WTC11 (cell line): ENCODE results near the gene PZP. TPM values are rescaled to one million over a fixed set of nuclear protein-coding genes. Genes with fewer than 3 reads are reported as not detected.

Experiments used
- ATAC-seq: fragments of 200-7000 bp; cut with Tn5 transposase; 2 replicates; pipeline ENCODE4 v1.10.0; 2021; ENCODE audit warnings: mild to moderate bottlenecking, moderate library complexity
- CTCF ChIA-PET: fragments of 300-600 bp; sonication (Branson Sonifier 250); formaldehyde crosslinking; loops from one replicate; lab custom pipeline; 2021; ENCODE audit warnings: antibody characterized with exemption; lab: Charles Lee
- POLR2A ChIA-PET: fragments of 350-600 bp; sonication (Branson Sonifier 250); formaldehyde crosslinking; loops from one replicate; lab custom pipeline; 2021; ENCODE audit warnings: antibody characterized with exemption; lab: Charles Lee
- DNase-seq: peaks from one replicate; pipeline ENCODE4 v3.0.0; 2021; ENCODE audit warnings: low spot score
- H3K27ac Mint-ChIP-seq: 2 replicates; pipeline ENCODE4 v1.8.0; 2021; ENCODE audit warnings: mixed read lengths
- H3K27me3 Mint-ChIP-seq: 2 replicates; pipeline ENCODE4 v1.8.0; 2021; ENCODE audit warnings: low read depth, mild to moderate bottlenecking, moderate library complexity, mixed read lengths
- H3K36me3 Mint-ChIP-seq: 2 replicates; pipeline ENCODE4 v1.8.0; 2021; ENCODE audit warnings: mixed read lengths
- H3K4me1 Mint-ChIP-seq: 2 replicates; pipeline ENCODE4 v1.8.0; 2022; ENCODE audit warnings: mixed read lengths
- H3K4me3 Mint-ChIP-seq: 2 replicates; pipeline ENCODE4 v1.8.0; 2021; ENCODE audit warnings: mild to moderate bottlenecking, moderate library complexity, mixed read lengths
- H3K9me3 Mint-ChIP-seq: 2 replicates; pipeline ENCODE4 v1.8.0; 2021; ENCODE audit warnings: mixed read lengths
- CBFB ChIP-seq: sonication (generic); formaldehyde crosslinking; IDR thresholded peaks from 2 replicates; pipeline ENCODE4 v1.8.1; 2022; ENCODE audit warnings: mild to moderate bottlenecking, low read depth, missing genetic modification reagents
- ELF4 ChIP-seq: sonication (generic); formaldehyde crosslinking; IDR thresholded peaks from 2 replicates; pipeline ENCODE4 v1.8.1; 2022; ENCODE audit warnings: low read depth, mild to moderate bottlenecking, moderate library complexity, missing genetic modification reagents
- ERG ChIP-seq: fragments of 250-450 bp; sonication (Bioruptor Pico); IDR thresholded peaks from 2 replicates; pipeline ENCODE4 v1.8.0; 2021; ENCODE audit warnings: mild to moderate bottlenecking
- FOXP1 ChIP-seq: sonication (generic); formaldehyde crosslinking; IDR thresholded peaks from 2 replicates; pipeline ENCODE4 v1.8.0; 2022; ENCODE audit warnings: missing genetic modification reagents, mild to moderate bottlenecking, moderate library complexity, borderline replicate concordance
- JAZF1 ChIP-seq: fragments of 250-450 bp; sonication (Bioruptor Pico); IDR thresholded peaks from 2 replicates; pipeline ENCODE4 v1.9.0; 2021; ENCODE audit warnings: moderate library complexity, mild to moderate bottlenecking, inconsistent platforms
- KAT7 ChIP-seq: sonication (generic); formaldehyde crosslinking; IDR thresholded peaks from 2 replicates; pipeline ENCODE4 v1.8.1; 2023; ENCODE audit warnings: missing genetic modification reagents, mild to moderate bottlenecking, borderline replicate concordance
- MYBL2 ChIP-seq: sonication (generic); formaldehyde crosslinking; IDR thresholded peaks from 2 replicates; pipeline ENCODE4 v1.8.1; 2023; ENCODE audit warnings: mild to moderate bottlenecking, moderate library complexity, missing genetic modification reagents
- PRDM15 ChIP-seq: sonication (generic); formaldehyde crosslinking; IDR thresholded peaks from 2 replicates; pipeline ENCODE4 v1.8.0; 2022; ENCODE audit warnings: missing genetic modification reagents
- RELA ChIP-seq: sonication (generic); formaldehyde crosslinking; IDR thresholded peaks from 2 replicates; pipeline ENCODE4 v1.8.1; 2022; ENCODE audit warnings: missing genetic modification reagents, mild to moderate bottlenecking, borderline replicate concordance
- SMAD4 ChIP-seq: sonication (generic); formaldehyde crosslinking; IDR thresholded peaks from 2 replicates; pipeline ENCODE4 v1.8.0; 2022; ENCODE audit warnings: mild to moderate bottlenecking, missing genetic modification reagents
- ZNF219 ChIP-seq: sonication (generic); formaldehyde crosslinking; IDR thresholded peaks from 2 replicates; pipeline ENCODE4 v1.8.0; 2023; ENCODE audit warnings: missing genetic modification reagents, mild to moderate bottlenecking, borderline replicate concordance
- ZNF396 ChIP-seq: fragments of 250-450 bp; sonication (Bioruptor Pico); IDR thresholded peaks from 2 replicates; pipeline ENCODE4 v1.8.0; 2021; ENCODE audit warnings: mild to moderate bottlenecking, moderate library complexity, borderline replicate concordance
- total RNA-seq: library from RNA; stranded (reverse); gene quantifications from 3 replicates; pipeline ENCODE4 v1.2.3, GENCODE V29; 2021
- TF ChIP-seq, protein P1 (sequence below): fragments of 250-450 bp; sonication (Bioruptor Pico); IDR thresholded peaks from 2 replicates; pipeline ENCODE4 v1.9.0; 2021; ENCODE audit warnings: moderate library complexity, mild to moderate bottlenecking, inconsistent platforms, borderline replicate concordance
- TF ChIP-seq, protein P2 (sequence below): sonication (generic); formaldehyde crosslinking; IDR thresholded peaks from 2 replicates; pipeline ENCODE4 v1.8.1; 2023; ENCODE audit warnings: mild to moderate bottlenecking, missing genetic modification reagents
- TF ChIP-seq, protein P3 (sequence below): sonication (generic); formaldehyde crosslinking; conservative IDR thresholded peaks from 2 replicates; pipeline ENCODE4 v1.8.1; 2022; ENCODE audit warnings: mild to moderate bottlenecking, missing genetic modification reagents
- TF ChIP-seq, protein P4 (sequence below): sonication (generic); formaldehyde crosslinking; IDR thresholded peaks from 2 replicates; pipeline ENCODE4 v1.8.0; 2023; ENCODE audit warnings: mild to moderate bottlenecking, missing genetic modification reagents
- TF ChIP-seq, protein P5 (sequence below): sonication (generic); formaldehyde crosslinking; IDR thresholded peaks from 2 replicates; pipeline ENCODE4 v1.8.1; 2022; ENCODE audit warnings: low read depth, missing genetic modification reagents, borderline replicate concordance

The PZP gene
- total RNA-seq, 1 experiment from 2014 or later, result 0.15 TPM

GRCh38 chr12:9256758-9257405 lies 48.7 kb upstream of the PZP start:
- peaks cover 18% of the 10 kb centered on the region for H3K9me3 Mint-ChIP-seq
- TF ChIP-seq, protein P1, sequence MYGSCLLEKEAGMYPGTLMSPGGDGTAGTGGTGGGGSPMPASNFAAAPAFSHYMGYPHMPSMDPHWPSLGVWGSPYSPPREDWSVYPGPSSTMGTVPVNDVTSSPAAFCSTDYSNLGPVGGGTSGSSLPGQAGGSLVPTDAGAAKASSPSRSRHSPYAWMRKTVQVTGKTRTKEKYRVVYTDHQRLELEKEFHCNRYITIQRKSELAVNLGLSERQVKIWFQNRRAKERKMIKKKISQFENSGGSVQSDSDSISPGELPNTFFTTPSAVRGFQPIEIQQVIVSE, result no peak
- TF ChIP-seq ZNF396 (CRISPR knock-in tag) (no peak), RELA (CRISPR knock-in tag) (no peak), SMAD4 (no peak), MYBL2 (CRISPR knock-in tag) (no peak), PRDM15 (no peak), ZNF219 (no peak)
- TF ChIP-seq, protein P2, sequence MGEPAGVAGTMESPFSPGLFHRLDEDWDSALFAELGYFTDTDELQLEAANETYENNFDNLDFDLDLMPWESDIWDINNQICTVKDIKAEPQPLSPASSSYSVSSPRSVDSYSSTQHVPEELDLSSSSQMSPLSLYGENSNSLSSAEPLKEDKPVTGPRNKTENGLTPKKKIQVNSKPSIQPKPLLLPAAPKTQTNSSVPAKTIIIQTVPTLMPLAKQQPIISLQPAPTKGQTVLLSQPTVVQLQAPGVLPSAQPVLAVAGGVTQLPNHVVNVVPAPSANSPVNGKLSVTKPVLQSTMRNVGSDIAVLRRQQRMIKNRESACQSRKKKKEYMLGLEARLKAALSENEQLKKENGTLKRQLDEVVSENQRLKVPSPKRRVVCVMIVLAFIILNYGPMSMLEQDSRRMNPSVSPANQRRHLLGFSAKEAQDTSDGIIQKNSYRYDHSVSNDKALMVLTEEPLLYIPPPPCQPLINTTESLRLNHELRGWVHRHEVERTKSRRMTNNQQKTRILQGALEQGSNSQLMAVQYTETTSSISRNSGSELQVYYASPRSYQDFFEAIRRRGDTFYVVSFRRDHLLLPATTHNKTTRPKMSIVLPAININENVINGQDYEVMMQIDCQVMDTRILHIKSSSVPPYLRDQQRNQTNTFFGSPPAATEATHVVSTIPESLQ (CRISPR knock-in tag), result no peak
- TF ChIP-seq, protein P3, sequence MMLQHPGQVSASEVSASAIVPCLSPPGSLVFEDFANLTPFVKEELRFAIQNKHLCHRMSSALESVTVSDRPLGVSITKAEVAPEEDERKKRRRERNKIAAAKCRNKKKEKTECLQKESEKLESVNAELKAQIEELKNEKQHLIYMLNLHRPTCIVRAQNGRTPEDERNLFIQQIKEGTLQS (CRISPR knock-in tag), result no peak
- TF ChIP-seq, protein P4, sequence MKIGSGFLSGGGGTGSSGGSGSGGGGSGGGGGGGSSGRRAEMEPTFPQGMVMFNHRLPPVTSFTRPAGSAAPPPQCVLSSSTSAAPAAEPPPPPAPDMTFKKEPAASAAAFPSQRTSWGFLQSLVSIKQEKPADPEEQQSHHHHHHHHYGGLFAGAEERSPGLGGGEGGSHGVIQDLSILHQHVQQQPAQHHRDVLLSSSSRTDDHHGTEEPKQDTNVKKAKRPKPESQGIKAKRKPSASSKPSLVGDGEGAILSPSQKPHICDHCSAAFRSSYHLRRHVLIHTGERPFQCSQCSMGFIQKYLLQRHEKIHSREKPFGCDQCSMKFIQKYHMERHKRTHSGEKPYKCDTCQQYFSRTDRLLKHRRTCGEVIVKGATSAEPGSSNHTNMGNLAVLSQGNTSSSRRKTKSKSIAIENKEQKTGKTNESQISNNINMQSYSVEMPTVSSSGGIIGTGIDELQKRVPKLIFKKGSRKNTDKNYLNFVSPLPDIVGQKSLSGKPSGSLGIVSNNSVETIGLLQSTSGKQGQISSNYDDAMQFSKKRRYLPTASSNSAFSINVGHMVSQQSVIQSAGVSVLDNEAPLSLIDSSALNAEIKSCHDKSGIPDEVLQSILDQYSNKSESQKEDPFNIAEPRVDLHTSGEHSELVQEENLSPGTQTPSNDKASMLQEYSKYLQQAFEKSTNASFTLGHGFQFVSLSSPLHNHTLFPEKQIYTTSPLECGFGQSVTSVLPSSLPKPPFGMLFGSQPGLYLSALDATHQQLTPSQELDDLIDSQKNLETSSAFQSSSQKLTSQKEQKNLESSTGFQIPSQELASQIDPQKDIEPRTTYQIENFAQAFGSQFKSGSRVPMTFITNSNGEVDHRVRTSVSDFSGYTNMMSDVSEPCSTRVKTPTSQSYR, result no peak
- TF ChIP-seq, all 79 proteins: peak for 0
- H3K4me3 Mint-ChIP-seq, result no peak overlapping the region
- ChIA-PET POLR2A (no interaction called here), CTCF (interaction anchor here (1.5 kb wide), 1 partner anchor 121 kb away, joined by 4 read pairs; no protein-coding TSS in a partner anchor)
- no peaks in the 10 kb centered on the region; the same call in 1 of the 2 replicates for H3K27me3 Mint-ChIP-seq
- ATAC-seq (no peak), DNase-seq (no peak)
- peaks cover 23% of the 10 kb centered on the region for H3K4me1 Mint-ChIP-seq
- H3K36me3 Mint-ChIP-seq, result no peaks in the 10 kb centered on the region
- H3K27ac Mint-ChIP-seq, result peak overlapping the region; percentile 55; the same call in 1 of the 2 replicates

DNA sequence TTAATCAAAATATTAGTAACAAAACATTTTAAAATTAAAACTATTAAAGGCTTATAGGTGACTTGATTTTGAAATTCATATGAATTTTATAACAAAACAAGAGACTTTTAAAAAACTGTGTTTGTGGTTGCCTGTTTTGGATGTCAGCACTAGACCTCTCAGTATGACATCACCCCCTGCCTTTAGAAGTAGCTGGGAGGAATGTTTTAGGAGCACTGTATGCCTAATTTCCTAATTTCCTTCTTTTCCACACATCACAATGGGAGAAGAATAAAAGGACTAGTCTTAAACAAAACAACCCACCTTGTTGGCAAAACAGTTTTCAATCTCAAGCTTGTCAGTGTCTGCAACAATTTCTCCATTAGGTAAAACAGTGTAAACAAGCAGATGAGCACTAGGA lies 48.1 kb upstream of the PZP start:
- Mint-ChIP-seq H3K36me3 (no peaks in the 10 kb centered on the region), H3K4me1 (peaks cover 23% of the 10 kb centered on the region), H3K27ac (peak overlapping the region; percentile 55; the same call in 1 of the 2 replicates), H3K9me3 (peaks cover 18% of the 10 kb centered on the region), H3K27me3 (no peaks in the 10 kb centered on the region; the same call in 1 of the 2 replicates), H3K4me3 (no peak overlapping the region)
- ChIA-PET CTCF (interaction anchor here (1.5 kb wide), 1 partner anchor 121 kb away, joined by 4 read pairs; no protein-coding TSS in a partner anchor), POLR2A (no interaction called here)
- DNase-seq, result no peak
- ATAC-seq, result peak; percentile 81
- TF ChIP-seq KAT7 (CRISPR knock-in tag), result no peak
- TF ChIP-seq, protein P5, sequence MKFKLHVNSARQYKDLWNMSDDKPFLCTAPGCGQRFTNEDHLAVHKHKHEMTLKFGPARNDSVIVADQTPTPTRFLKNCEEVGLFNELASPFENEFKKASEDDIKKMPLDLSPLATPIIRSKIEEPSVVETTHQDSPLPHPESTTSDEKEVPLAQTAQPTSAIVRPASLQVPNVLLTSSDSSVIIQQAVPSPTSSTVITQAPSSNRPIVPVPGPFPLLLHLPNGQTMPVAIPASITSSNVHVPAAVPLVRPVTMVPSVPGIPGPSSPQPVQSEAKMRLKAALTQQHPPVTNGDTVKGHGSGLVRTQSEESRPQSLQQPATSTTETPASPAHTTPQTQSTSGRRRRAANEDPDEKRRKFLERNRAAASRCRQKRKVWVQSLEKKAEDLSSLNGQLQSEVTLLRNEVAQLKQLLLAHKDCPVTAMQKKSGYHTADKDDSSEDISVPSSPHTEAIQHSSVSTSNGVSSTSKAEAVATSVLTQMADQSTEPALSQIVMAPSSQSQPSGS (CRISPR knock-in tag), result no peak
- TF ChIP-seq ELF4 (CRISPR knock-in tag), result no peak
- TF ChIP-seq ERG (CRISPR knock-in tag), result no peak
- no peak for TF ChIP-seq CBFB (CRISPR knock-in tag)
- no peak for TF ChIP-seq JAZF1
- TF ChIP-seq ZNF219, result no peak
- no peak for TF ChIP-seq FOXP1
